NCI-H2196 treated with DMSO at 0.1 percent for 48 hours (cell line): ENCODE results near the gene FAM193A.
"Not testable (repeated sequence)": the region's sequence is repeated elsewhere in the genome, so short reads cannot be mapped to it uniquely, and the experiment has no call there.

Experiments
- DNase-seq: peaks from one replicate; lab custom pipeline; 2025; ENCODE audit not compliant: unreplicated experiment; lab: John Stamatoyannopoulos, UW

FAM193A gene

GRCh38 chr4:2743518-2744445 lies 207.3 kb downstream of the FAM193A start:
- no peak for DNase-seq

DNA sequence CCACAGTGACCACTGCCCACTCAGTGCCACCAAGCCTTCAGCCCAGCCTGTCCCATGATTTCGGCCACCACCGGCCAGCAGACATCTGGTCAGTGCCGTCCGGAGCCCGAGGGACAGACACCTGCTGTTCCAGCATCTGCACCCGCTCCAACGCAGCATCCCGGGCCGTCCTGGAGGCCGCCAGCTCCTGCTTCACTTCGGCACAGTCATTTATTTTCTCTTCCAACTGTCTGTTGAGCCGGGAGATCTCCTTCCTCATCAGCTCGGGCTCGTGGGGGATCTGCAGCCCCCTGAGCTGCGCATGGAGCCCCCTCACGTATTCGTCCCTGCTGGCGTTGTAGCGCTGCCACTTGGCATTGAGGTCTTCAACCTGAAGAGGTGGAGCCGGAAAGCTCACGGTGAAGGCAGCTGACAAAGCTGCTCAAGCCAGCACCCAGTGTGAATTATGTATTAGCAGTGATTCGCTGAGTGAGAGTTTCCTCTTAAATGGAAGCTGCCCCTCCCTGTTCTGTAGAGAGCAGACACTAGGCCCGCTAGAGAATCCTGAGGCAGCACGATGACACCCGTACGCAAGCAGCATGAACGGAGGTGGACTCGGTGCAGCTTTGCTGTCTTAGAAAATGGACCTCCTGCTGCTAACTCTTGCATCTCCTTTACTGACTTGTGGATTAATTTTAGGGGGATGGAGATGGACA lies 208.3 kb downstream of the FAM193A start:
- DNase-seq, result no peak

DNA sequence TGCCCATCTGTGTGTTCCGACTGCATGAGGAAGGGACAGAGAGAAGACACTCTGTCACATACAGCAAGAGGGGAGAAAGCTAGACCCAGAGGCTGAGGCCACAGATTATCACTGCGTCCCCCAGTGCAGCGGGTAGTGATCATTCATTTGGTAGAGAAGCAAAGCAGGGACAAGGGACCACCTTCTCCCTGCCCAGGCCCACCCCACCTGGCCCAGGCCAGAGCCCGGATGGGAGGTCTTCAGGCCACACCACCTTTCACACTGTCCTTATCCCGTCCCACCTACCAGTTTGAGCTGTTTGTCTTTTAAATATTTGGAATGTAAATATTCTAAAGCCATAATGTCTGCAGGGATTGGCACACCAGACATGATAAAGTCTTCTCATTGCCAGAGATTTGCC lies 209.1 kb downstream of the FAM193A start:
- DNase-seq, result no peak

GRCh38 chr4:2745981-2746806 lies 209.7 kb downstream of the FAM193A start:
- DNase-seq, result no peak

- no peak for DNase-seq
Observed at GRCh38 chr4:2746891-2747695, 210.6 kb downstream of the FAM193A start.

- no peak for DNase-seq
Observed at GRCh38 chr4:2750719-2751605, 214.5 kb downstream of the FAM193A start.

- DNase-seq, result no peak
Observed at GRCh38 chr4:2753436-2753835, 217.0 kb downstream of the FAM193A start.

DNA sequence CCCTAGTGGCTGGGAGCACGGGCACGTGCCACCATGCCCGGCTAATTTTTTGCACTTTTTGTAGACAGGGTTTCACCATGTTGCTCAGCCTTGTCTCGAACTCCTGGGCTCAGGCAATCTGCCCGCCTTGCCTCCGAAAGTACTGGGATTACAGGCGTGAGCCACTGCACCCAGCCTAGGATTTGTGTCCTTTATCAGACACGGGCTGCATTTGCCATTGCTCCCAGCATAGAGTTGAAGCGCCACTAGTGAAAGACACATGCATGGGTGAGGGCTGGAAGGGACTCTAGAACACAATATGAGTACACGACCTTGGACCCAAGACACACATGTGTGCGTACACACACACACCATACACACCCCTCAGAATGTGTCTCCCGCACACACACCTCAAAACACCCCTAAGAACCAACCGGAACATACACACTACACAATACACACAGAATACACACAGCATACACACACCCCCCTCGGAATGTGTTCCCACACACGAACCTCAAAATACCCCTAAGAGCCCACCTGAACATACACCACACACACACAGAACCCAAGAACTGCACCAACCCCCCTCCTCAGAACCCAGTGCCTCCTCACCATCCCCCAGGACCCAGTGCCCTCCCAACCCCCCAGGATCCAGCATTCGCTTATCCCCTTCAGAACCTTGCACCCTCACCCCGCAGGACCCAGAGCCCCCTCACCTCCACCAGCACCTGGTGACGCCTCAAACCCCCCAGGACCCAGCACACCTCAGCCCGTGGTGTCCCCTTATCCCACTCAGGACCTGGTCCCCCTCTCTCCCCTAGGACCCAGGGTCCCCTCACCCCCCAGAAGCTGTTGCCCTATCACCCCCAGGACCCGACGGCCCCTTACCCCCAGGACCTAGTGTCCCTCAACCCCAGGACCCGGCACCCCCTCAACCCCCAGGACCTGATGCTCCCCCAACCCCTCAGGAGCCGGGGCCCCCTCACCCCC lies 218.7 kb downstream of the FAM193A start:
- DNase-seq, result no peak

- peak; percentile 75 for DNase-seq
Observed at GRCh38 chr4:2755821-2756690, 219.6 kb downstream of the FAM193A start, which contains the start of gene TNIP2. TNIP2 (minus strand) TSS chr4:2756336; CDS start chr4:2756289, 47 bp downstream.

DNA sequence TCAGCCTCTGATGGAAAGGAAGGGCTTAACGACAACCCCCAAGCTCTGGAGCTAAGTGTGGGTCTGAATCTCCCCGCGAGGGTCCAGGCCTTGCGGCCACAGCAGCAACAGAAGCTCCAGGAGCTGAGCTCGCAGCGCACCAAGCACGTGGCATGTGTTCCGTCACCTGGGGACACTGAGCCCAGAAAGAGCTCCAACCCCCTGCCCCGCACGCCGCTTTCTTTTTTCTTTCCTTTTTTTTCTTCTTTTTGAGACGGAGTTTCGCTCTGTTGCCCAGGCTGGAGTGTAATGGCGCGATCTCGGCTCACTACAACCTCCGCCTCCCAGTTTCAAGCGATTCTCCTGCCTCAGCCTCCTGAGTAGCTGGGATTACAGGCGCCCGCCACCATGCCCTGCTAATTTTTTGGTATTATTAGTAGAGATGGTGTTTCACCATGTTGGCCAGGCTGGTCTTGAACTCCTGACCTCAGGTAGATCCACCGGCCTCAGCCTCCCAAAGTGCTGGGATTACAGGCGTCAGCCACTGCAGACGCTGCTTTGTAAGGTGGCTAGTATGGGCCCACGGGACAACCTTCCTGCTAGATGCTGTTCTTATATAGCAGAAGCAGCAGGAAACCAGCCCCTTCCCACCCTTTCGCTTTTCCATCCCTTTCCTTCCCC lies 220.4 kb downstream of the FAM193A start:
- DNase-seq, result no peak

- no peak for DNase-seq
Observed at GRCh38 chr4:2757426-2757825, 221.0 kb downstream of the FAM193A start.

GRCh38 chr4:2761035-2761923 lies 224.8 kb downstream of the FAM193A start:
- DNase-seq, result no peak

- no peak for DNase-seq
Observed at GRCh38 chr4:2762048-2762447, 225.6 kb downstream of the FAM193A start.

DNA sequence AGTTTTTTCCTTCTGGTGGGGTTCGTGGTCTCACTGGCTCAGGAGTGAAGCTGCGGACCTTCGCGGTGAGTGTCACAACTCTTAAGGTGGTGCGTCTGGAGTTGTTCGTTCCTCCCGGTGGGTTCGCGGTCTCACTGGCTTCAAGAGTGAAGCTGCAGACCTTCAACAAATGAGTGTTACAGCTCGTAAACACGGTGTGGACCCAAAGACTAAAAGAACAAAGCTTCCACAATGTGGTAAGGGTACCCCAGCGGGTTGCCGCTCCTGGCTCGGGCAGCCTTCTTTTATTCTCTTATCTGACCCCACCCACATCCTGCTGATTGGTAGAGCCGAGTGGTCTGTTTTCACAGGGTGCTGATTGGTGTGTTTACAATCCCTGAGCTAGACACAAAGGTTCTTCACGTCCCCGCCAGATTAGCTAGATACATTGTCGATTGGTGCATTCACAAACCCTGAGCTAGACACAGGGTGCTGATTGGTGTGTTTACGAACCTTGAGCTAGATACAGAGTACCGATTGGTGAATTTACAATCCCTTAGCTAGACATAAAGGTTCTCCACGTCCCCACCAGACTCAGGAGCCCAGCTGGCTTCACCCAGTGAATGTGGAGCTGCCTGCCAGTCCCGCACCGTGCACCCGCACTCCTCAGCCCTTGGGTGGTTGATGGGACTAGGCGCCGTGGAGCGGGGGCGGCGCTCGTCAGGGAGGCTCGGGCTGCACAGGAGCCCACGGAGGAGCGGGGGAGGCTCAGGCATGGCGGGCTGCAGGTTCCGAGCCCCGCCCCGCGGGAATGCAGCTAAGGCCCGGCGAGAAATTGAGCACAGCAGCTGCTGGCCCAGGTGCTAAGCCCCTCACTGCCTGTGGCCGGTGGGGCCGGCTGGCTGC lies 226.3 kb downstream of the FAM193A start:
- not testable (repeated sequence) for DNase-seq

GRCh38 chr4:2763511-2763967 lies 227.1 kb downstream of the FAM193A start:
- no peak for DNase-seq
